ENCODE measurements around the gene CEP85L.

The CEP85L gene

GRCh38 chr6:118586746-118587485 lies 64.5 kb downstream of the CEP85L start:
- TF ChIP-seq CTCF (IDR thresholded peaks at IDR 0.05; ENCODE audit: low read depth, low read length, missing control alignments): no peak
- DNase-seq (ENCODE audit: low read depth): no peak
- no peak overlapping the region for H3K4me3 ChIP-seq (ENCODE audit: low read depth, low read length)

GRCh38 chr6:118584911-118585310 lies 66.5 kb downstream of the CEP85L start:
- no peak overlapping the region for H3K4me3 ChIP-seq (ENCODE audit: low read depth, low read length)
- no peak for DNase-seq (ENCODE audit: low read depth)
- no peak for TF ChIP-seq CTCF (IDR thresholded peaks at IDR 0.05; ENCODE audit: low read depth, low read length, missing control alignments)

GRCh38 chr6:118581489-118581959 lies 69.9 kb downstream of the CEP85L start:
- TF ChIP-seq CTCF (IDR thresholded peaks at IDR 0.05; ENCODE audit: low read depth, low read length, missing control alignments): no peak
- no peak overlapping the region for H3K4me3 ChIP-seq (ENCODE audit: low read depth, low read length)
- no peak for DNase-seq (ENCODE audit: low read depth)

- no peak for DNase-seq (ENCODE audit: low read depth)
- TF ChIP-seq CTCF (IDR thresholded peaks at IDR 0.05; ENCODE audit: low read depth, low read length, missing control alignments): peak; percentile 40
- H3K4me3 ChIP-seq (ENCODE audit: low read depth, low read length): no peak overlapping the region
Measured at GRCh38 chr6:118580585-118581419, 70.6 kb downstream of the CEP85L start.

- TF ChIP-seq CTCF (IDR thresholded peaks at IDR 0.05; ENCODE audit: low read depth, low read length, missing control alignments): no peak
- no peak overlapping the region for H3K4me3 ChIP-seq (ENCODE audit: low read depth, low read length)
- no peak for DNase-seq (ENCODE audit: low read depth)
Measured at GRCh38 chr6:118579786-118580185, 71.6 kb downstream of the CEP85L start.

GRCh38 chr6:118578617-118579016 lies 72.8 kb downstream of the CEP85L start:
- TF ChIP-seq CTCF (IDR thresholded peaks at IDR 0.05; ENCODE audit: low read depth, low read length, missing control alignments): no peak
- DNase-seq (ENCODE audit: low read depth): no peak
- H3K4me3 ChIP-seq (ENCODE audit: low read depth, low read length): no peak overlapping the region
